G401.6 (cell line): Measurements from ENCODE around the gene DNAJC17.

Source experiments
- FAIRE-seq: peaks from 2 replicates; lab custom pipeline; 2012; peaks lifted over from hg19 to GRCh38; lab: Jason Lieb, UNC

DNAJC17 gene

GRCh38 chr15:40830884-40831283 is 23.6 kb upstream of the DNAJC17 start:
- no peak for FAIRE-seq

- FAIRE-seq = no peak
These were observed 21.8 kb upstream of the DNAJC17 start for GRCh38 chr15:40829115-40829514.

- no peak for FAIRE-seq
These were observed 21.3 kb upstream of the DNAJC17 start, which contains the start of gene PPP1R14D for GRCh38 chr15:40828447-40829036. Gene PPP1R14D (minus strand): TSS chr15:40828708. CDS start chr15:40828641, 67 bp downstream.

- no peak for FAIRE-seq
These were observed 19.3 kb upstream of the DNAJC17 start for GRCh38 chr15:40826423-40827075.

- FAIRE-seq = no peak
These were observed 18.6 kb upstream of the DNAJC17 start for GRCh38 chr15:40825661-40826422.

GRCh38 chr15:40823572-40824343 is 16.5 kb upstream of the DNAJC17 start:
- no peak for FAIRE-seq

- FAIRE-seq = no peak
These were observed 13.9 kb upstream of the DNAJC17 start for GRCh38 chr15:40821195-40821594.

- no peak for FAIRE-seq
These were observed 11.8 kb upstream of the DNAJC17 start for GRCh38 chr15:40819048-40819447.

GRCh38 chr15:40815042-40815698 is 7.9 kb upstream of the DNAJC17 start:
- no peak for FAIRE-seq

- no peak for FAIRE-seq
These were observed 5.6 kb upstream of the DNAJC17 start for GRCh38 chr15:40812721-40813425.

GRCh38 chr15:40808861-40809450 is 1.7 kb upstream of the DNAJC17 start:
- no peak for FAIRE-seq

GRCh38 chr15:40807888-40808461 is 702 bp upstream of the DNAJC17 start:
- no peak for FAIRE-seq

GRCh38 chr15:40806672-40807027 is 623 bp downstream of the DNAJC17 start:
- no peak for FAIRE-seq

- no peak for FAIRE-seq
These were observed 3.6 kb downstream of the DNAJC17 start for GRCh38 chr15:40803688-40804087.

- no peak for FAIRE-seq
These were observed 4.2 kb downstream of the DNAJC17 start for GRCh38 chr15:40803076-40803475.

- FAIRE-seq = no peak
These were observed 7.8 kb downstream of the DNAJC17 start for GRCh38 chr15:40799523-40799922.

GRCh38 chr15:40796512-40796911 is 10.8 kb downstream of the DNAJC17 start:
- FAIRE-seq = no peak

GRCh38 chr15:40796041-40796440 is 11.2 kb downstream of the DNAJC17 start:
- no peak for FAIRE-seq

GRCh38 chr15:40793216-40793989 is 13.9 kb downstream of the DNAJC17 start:
- no peak for FAIRE-seq

GRCh38 chr15:40792394-40792793 is 14.9 kb downstream of the DNAJC17 start:
- no peak for FAIRE-seq
